ENCODE measurements around the gene PKP4. TPM values are rescaled to one million over a fixed set of nuclear protein-coding genes. Genes with fewer than 3 reads are reported as not detected.

PKP4 gene
- total RNA-seq, 1 experiment from 2014 or later, result 147 TPM

DNA sequence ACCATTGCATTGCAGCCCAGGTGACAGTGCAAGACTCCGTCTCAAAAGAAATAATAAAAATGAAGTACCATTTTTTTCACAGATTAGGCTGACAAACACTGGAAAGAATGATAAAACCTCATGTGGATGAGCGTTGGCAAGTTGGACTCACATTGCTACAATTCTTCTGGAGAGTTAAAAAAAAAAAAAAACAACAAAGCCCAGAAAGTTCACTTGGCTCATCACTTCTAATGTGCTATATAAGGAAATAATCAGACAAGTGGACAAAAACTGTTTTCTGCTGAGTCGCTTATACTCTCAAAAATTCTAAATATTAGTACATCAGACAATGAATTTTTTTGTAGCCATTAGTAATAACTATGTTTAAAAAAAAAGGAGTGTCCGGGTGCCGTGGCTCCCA, 38.4 kb downstream of the PKP4 start:
- Mint-ChIP-seq H3K27me3 (ENCODE audit: insufficient read depth, unreplicated experiment) (no peaks in the 10 kb centered on the region), H3K4me1 (ENCODE audit: low read depth, unreplicated experiment) (peaks cover 33% of the 10 kb centered on the region), H3K9me3 (ENCODE audit: unreplicated experiment) (no peaks in the 10 kb centered on the region), H3K36me3 (ENCODE audit: insufficient read depth, unreplicated experiment) (peaks cover 17% of the 10 kb centered on the region), H3K4me3 (ENCODE audit: unreplicated experiment) (no peak overlapping the region), H3K27ac (ENCODE audit: unreplicated experiment) (no peak overlapping the region)
- H3K27me3 ChIP-seq (replicated peaks; ENCODE audit: control insufficient read depth, insufficient read depth, low read length), result no peaks in the 10 kb centered on the region
- no peak overlapping the region for H3K4me3 ChIP-seq (ENCODE audit: low read depth, low read length)
- ChIA-PET POLR2A (no interaction called here), CTCF (no interaction called here)
- TF ChIP-seq, protein P1, sequence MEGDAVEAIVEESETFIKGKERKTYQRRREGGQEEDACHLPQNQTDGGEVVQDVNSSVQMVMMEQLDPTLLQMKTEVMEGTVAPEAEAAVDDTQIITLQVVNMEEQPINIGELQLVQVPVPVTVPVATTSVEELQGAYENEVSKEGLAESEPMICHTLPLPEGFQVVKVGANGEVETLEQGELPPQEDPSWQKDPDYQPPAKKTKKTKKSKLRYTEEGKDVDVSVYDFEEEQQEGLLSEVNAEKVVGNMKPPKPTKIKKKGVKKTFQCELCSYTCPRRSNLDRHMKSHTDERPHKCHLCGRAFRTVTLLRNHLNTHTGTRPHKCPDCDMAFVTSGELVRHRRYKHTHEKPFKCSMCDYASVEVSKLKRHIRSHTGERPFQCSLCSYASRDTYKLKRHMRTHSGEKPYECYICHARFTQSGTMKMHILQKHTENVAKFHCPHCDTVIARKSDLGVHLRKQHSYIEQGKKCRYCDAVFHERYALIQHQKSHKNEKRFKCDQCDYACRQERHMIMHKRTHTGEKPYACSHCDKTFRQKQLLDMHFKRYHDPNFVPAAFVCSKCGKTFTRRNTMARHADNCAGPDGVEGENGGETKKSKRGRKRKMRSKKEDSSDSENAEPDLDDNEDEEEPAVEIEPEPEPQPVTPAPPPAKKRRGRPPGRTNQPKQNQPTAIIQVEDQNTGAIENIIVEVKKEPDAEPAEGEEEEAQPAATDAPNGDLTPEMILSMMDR (IDR thresholded peaks at IDR 0.05; ENCODE audit: insufficient read depth in 1 of 2, low read depth in 1 of 2, low read length in 1 of 2, severe bottlenecking in 1 of 2, unreplicated experiment in 1 of 2), result no peak
- no peak for DNase-seq
- BruUV-seq (replicated peaks), result no TSS peak
- intact Hi-C loops (cut with micrococcal nuclease; ENCODE audit: unreplicated experiment), result no loop called here
- H3K36me3 ChIP-seq (ENCODE audit: control insufficient read depth, insufficient read depth, low read length), result no peaks in the 10 kb centered on the region
- H3K9me3 ChIP-seq, result no peaks in the 10 kb centered on the region
- H3K4me1 ChIP-seq, result peaks cover 16% of the 10 kb centered on the region

DNA sequence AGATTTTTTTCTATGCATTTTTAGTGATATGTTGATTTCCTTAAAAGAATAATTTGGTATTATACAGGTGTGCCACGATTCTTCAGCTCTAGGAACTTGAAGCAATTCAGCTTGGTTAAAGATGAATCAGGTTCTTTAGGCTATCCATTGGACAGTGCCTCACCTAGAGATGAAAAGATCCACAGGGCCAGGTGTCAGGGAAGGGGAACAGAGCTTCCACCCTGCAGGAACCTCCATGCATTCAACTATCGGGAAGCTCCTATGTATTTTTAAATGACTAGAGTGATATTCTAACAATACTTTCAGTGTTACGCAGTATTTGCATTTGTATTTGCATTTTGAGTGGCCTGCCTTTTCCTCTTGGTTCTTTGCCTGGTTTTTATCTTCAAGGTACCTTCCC, 40.2 kb downstream of the PKP4 start:
- no peak for DNase-seq
- Histone ChIP-seq H3K4me1 (peaks cover 22% of the 10 kb centered on the region), H3K9me3 (no peaks in the 10 kb centered on the region), H3K27me3 (replicated peaks; ENCODE audit: control insufficient read depth, insufficient read depth, low read length) (no peaks in the 10 kb centered on the region), H3K4me3 (ENCODE audit: low read depth, low read length) (no peak overlapping the region), H3K36me3 (ENCODE audit: control insufficient read depth, insufficient read depth, low read length) (no peaks in the 10 kb centered on the region)
- Mint-ChIP-seq H3K4me3 (ENCODE audit: unreplicated experiment) (no peak overlapping the region), H3K36me3 (ENCODE audit: insufficient read depth, unreplicated experiment) (peaks cover 31% of the 10 kb centered on the region), H3K4me1 (ENCODE audit: low read depth, unreplicated experiment) (peaks cover 42% of the 10 kb centered on the region), H3K27me3 (ENCODE audit: insufficient read depth, unreplicated experiment) (no peaks in the 10 kb centered on the region), H3K9me3 (ENCODE audit: unreplicated experiment) (no peaks in the 10 kb centered on the region), H3K27ac (ENCODE audit: unreplicated experiment) (peak overlapping the region; percentile 74)
- ChIA-PET CTCF (interaction anchor here (1.1 kb wide), 1 partner anchor 23 kb away, joined by 3 read pairs; no protein-coding TSS in a partner anchor), POLR2A (no interaction called here)
- intact Hi-C loops (cut with micrococcal nuclease; ENCODE audit: unreplicated experiment), result no loop called here
- BruUV-seq (replicated peaks), result no TSS peak
- TF ChIP-seq, protein P1 (IDR thresholded peaks at IDR 0.05; ENCODE audit: insufficient read depth in 1 of 2, low read depth in 1 of 2, low read length in 1 of 2, severe bottlenecking in 1 of 2, unreplicated experiment in 1 of 2), result no peak

DNA sequence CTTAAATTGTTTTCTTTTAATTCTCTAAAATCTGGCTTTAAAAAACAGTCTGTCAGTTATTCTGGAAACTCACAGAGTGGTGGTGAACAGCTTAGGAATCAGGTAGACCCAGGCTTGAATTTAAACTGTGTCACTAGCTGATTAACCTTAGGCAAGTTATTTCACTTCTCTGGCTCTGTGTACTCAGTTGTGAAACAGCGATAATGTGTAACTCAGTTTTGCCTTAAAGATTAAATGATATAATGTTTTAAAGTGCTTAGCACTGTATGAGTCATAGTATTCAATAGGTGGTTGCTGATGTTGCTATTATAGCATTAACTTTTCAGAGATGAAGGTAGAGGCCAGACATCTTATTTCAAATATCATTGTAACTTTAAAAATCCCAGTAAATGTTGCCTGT, 40.7 kb downstream of the PKP4 start:
- H3K9me3 ChIP-seq, result no peaks in the 10 kb centered on the region
- TF ChIP-seq, protein P1 (IDR thresholded peaks at IDR 0.05; ENCODE audit: insufficient read depth in 1 of 2, low read depth in 1 of 2, low read length in 1 of 2, severe bottlenecking in 1 of 2, unreplicated experiment in 1 of 2), result no peak
- POLR2A ChIA-PET, result no interaction called here
- Mint-ChIP-seq H3K4me1 (ENCODE audit: low read depth, unreplicated experiment) (peaks cover 43% of the 10 kb centered on the region), H3K27ac (ENCODE audit: unreplicated experiment) (peak overlapping the region; percentile 53), H3K4me3 (ENCODE audit: unreplicated experiment) (peak overlapping the region; percentile 11), H3K36me3 (ENCODE audit: insufficient read depth, unreplicated experiment) (peaks cover 31% of the 10 kb centered on the region), H3K9me3 (ENCODE audit: unreplicated experiment) (no peaks in the 10 kb centered on the region), H3K27me3 (ENCODE audit: insufficient read depth, unreplicated experiment) (no peaks in the 10 kb centered on the region)
- CTCF ChIA-PET, result interaction anchor here (1.1 kb wide), 1 partner anchor 24 kb away, joined by 3 read pairs; no protein-coding TSS in a partner anchor
- no peak overlapping the region for H3K4me3 ChIP-seq (ENCODE audit: low read depth, low read length)
- no peaks in the 10 kb centered on the region for H3K36me3 ChIP-seq (ENCODE audit: control insufficient read depth, insufficient read depth, low read length)
- no TSS peak for BruUV-seq (replicated peaks)
- intact Hi-C loops (cut with micrococcal nuclease; ENCODE audit: unreplicated experiment), result no loop called here
- peaks cover 27% of the 10 kb centered on the region for H3K4me1 ChIP-seq
- no peaks in the 10 kb centered on the region for H3K27me3 ChIP-seq (replicated peaks; ENCODE audit: control insufficient read depth, insufficient read depth, low read length)
- DNase-seq, result no peak
